Hematopoietic multipotent progenitor cell (in vitro differentiated cells): ENCODE data around the gene GCH1. TPM values are rescaled to one million over a fixed set of nuclear protein-coding genes. Genes with fewer than 3 reads are reported as not detected.
"Not testable (repeated sequence)": the region's sequence is repeated elsewhere in the genome, so short reads cannot be mapped to it uniquely, and the experiment has no call there.

Source experiments
- DNase-seq, 3 donors: peaks; one replicate each; pipeline ENCODE4 v3.0.0-alpha.2; 2011 to 2015; ENCODE audit warnings: low read depth in 2 of 3, low spot score in 2 of 3
- total RNA-seq: library from RNA; depleted of rRNA; stranded (reverse); fragments of >200 nt; gene quantifications from one replicate; pipeline ENCODE4 v1.2.3, GENCODE V29; 2012

GCH1 gene
- total RNA-seq, 1 donor = 15.3 TPM

GRCh38 chr14:54908973-54909372, 6.3 kb upstream of the GCH1 start:
- DNase-seq = not testable (repeated sequence)

- DNase-seq = peak in 2 of 3 donors; percentile 26 to 65
Observed at GRCh38 chr14:54908190-54908589, 5.6 kb upstream of the GCH1 start.

GRCh38 chr14:54906075-54906474, 3.4 kb upstream of the GCH1 start:
- DNase-seq = no peak

- peak; percentile 61 to 67 (median 66) for DNase-seq
Observed at GRCh38 chr14:54902143-54902520, 494 bp downstream of the GCH1 start.

GRCh38 chr14:54901380-54902142, 1.1 kb downstream of the GCH1 start:
- DNase-seq = peak in 2 of 3 donors; percentile 21 to 33

GRCh38 chr14:54899573-54899972, 3.1 kb downstream of the GCH1 start:
- DNase-seq = no peak

GRCh38 chr14:54897809-54898555, 4.6 kb downstream of the GCH1 start:
- DNase-seq = not testable (repeated sequence)

- no peak for DNase-seq
Observed at GRCh38 chr14:54895683-54896082, 6.9 kb downstream of the GCH1 start.

- no peak for DNase-seq
Observed at GRCh38 chr14:54894995-54895394, 7.6 kb downstream of the GCH1 start.

GRCh38 chr14:54893151-54893760, 9.4 kb downstream of the GCH1 start:
- peak in 2 of 3 donors; percentile 52 to 61 for DNase-seq

GRCh38 chr14:54891471-54892245, 11.0 kb downstream of the GCH1 start:
- DNase-seq = peak in 1 of 3 donors; percentile 33

- no peak for DNase-seq
Observed at GRCh38 chr14:54890788-54891187, 11.8 kb downstream of the GCH1 start.

GRCh38 chr14:54889919-54890318, 12.7 kb downstream of the GCH1 start:
- DNase-seq = no peak

GRCh38 chr14:54882521-54882920, 20.1 kb downstream of the GCH1 start:
- no peak for DNase-seq

- peak in 2 of 3 donors; percentile 14 to 69 for DNase-seq
Observed at GRCh38 chr14:54881761-54882401, 20.7 kb downstream of the GCH1 start.

GRCh38 chr14:54881235-54881760, 21.3 kb downstream of the GCH1 start:
- peak; percentile 21 to 56 (median 33) for DNase-seq

GRCh38 chr14:54877703-54878021, 25.0 kb downstream of the GCH1 start:
- no peak for DNase-seq

GRCh38 chr14:54877015-54877702, 25.5 kb downstream of the GCH1 start:
- peak in 2 of 3 donors; percentile 48 to 83 for DNase-seq

- DNase-seq = not testable (repeated sequence)
Observed at GRCh38 chr14:54875648-54876047, 27.0 kb downstream of the GCH1 start.
